ENCODE measurements around the gene RPS5. TPM values are rescaled to one million over a fixed set of nuclear protein-coding genes. Genes with fewer than 3 reads are reported as not detected.
"Not testable (repeated sequence)": the region's sequence is repeated elsewhere in the genome, so short reads cannot be mapped to it uniquely, and the experiment has no call there.

The RPS5 gene
- total RNA-seq, 1 experiment from 2014 or later = 1,436 TPM

DNA sequence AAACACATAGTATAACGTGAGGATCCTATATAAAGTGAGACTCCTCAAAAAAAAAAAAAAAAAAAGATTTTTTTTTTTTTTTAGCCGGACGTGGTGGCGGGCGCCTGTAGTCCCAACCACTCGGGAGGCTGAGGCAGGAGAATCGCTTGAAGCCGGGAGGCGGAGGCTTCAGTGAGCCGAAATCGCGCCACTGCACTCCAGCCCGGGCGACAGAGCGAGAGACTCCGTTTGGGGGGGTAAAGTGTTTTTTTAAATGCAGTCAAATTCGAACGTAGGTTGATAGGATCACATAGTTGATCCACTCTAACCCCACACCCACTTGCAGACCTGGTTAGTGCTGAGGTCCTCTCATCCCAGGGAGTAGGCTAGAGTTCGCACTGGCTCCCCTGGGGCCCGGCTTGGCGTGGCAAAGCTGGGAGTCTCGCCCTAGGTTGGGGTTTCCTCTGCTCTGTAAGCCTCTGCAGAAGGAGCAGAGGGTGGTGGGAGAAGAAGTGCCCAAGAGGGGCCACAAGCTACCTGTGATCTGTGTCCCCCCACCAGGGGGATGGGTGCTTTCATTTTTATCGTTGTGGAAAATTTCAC, 14.9 kb downstream of the RPS5 start:
- TF ChIP-seq CTCF (IDR thresholded peaks at IDR 0.05; ENCODE audit: insufficient read depth in 1 of 2, low read depth in 1 of 2, low read length in 1 of 2, severe bottlenecking in 1 of 2, unreplicated experiment in 1 of 2) = no peak
- no peak for DNase-seq
- H3K9me3 Mint-ChIP-seq (ENCODE audit: unreplicated experiment) = no peaks in the 10 kb centered on the region
- no peaks in the 10 kb centered on the region for H3K36me3 ChIP-seq (ENCODE audit: control insufficient read depth, insufficient read depth, low read length)
- intact Hi-C loops (cut with micrococcal nuclease; ENCODE audit: unreplicated experiment) = loop anchor here (2.0 kb wide), 2 partner anchors 39 to 73 kb away; partner anchors contain the start of gene ZNF497
- H3K4me3 Mint-ChIP-seq (ENCODE audit: unreplicated experiment) = peak overlapping the region; percentile 99
- H3K4me1 ChIP-seq = peaks cover 12% of the 10 kb centered on the region
- H3K9me3 ChIP-seq = no peaks in the 10 kb centered on the region
- H3K27ac Mint-ChIP-seq (ENCODE audit: unreplicated experiment) = peak overlapping the region; percentile 99
- no peaks in the 10 kb centered on the region for H3K27me3 ChIP-seq (replicated peaks; ENCODE audit: control insufficient read depth, insufficient read depth, low read length)
- peaks cover 26% of the 10 kb centered on the region for H3K36me3 Mint-ChIP-seq (ENCODE audit: insufficient read depth, unreplicated experiment)
- H3K4me1 Mint-ChIP-seq (ENCODE audit: low read depth, unreplicated experiment) = peaks cover 16% of the 10 kb centered on the region
- BruUV-seq (replicated peaks) = TSS peak; percentile 48
- CTCF ChIA-PET = no interaction called here
- no peaks in the 10 kb centered on the region for H3K27me3 Mint-ChIP-seq (ENCODE audit: insufficient read depth, unreplicated experiment)
- peak overlapping the region; percentile 93 for H3K4me3 ChIP-seq (ENCODE audit: low read depth, low read length)
- POLR2A ChIA-PET = no interaction called here

DNA sequence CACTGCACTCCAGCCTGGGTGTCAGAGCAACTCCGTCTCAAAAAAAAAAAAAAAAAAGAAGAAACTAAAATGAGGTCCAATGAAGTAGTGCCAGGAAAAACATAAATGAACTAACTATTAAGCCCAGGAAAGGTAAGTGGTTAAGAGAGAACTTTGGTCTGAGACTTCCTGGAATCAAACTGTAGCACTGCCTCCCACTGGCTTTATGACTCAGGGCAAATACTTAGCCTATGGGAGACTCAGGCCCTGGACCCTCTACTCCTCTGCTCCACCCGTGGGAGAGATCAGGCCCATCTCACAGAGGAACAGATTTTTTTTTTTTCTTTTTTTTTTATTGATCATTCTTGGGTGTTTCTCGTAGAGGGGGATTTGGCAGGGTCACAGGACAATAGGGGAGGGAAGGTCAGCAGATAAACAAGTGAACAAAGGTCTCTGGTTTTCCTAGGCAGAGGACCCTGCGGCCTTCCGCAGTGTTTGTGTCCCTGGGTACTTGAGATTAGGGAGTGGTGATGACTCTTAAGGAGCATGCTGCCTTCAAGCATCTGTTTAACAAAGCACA, 16.9 kb downstream of the RPS5 start:
- CTCF ChIA-PET; intact Hi-C loops (cut with micrococcal nuclease; ENCODE audit: unreplicated experiment); DNase-seq: not testable (repeated sequence)

DNA sequence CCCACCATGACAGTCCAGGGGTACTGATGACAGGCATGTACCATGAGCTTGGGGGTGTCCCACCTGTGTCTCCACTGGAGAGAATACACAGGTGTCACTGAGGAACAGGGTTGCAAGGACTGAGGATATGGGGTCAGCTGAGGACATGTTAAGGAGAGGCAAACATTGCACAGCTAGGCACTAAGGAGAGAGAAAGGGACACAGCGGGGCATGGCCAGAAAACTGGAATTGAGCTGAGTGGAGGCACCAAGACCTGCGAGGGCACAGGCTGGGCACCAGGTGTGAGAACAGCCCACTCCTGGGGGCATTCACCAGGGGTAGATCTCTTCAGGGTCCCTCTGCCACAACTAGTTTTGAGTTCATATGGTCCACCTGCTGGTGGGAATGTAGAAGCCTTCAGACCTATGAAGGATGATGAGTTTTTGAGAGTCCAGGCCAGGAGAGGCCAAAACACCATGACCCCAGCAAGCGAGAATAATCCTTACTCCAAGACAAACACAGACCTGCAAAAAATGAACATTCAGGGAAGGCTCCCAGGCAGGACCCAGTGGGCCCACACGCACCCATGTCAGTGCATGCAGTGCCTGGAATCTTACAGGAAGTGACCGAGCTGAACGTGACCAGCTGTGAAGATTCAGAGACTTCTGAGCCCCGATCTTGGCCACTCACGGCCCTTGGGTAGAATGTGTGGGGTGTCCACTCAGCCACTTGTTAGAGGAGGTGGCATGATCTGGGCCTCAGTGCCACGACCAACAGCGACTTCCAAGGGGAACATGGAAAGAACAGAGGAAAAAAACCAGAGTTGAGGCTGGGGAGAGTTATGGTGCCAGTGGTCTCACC, 20.0 kb downstream of the RPS5 start:
- Mint-ChIP-seq H3K4me3 (ENCODE audit: unreplicated experiment) (peak overlapping the region; percentile 95), H3K27ac (ENCODE audit: unreplicated experiment) (peak overlapping the region; percentile 87), H3K4me1 (ENCODE audit: low read depth, unreplicated experiment) (peaks cover 22% of the 10 kb centered on the region), H3K36me3 (ENCODE audit: insufficient read depth, unreplicated experiment) (peaks cover 17% of the 10 kb centered on the region), H3K9me3 (ENCODE audit: unreplicated experiment) (no peaks in the 10 kb centered on the region), H3K27me3 (ENCODE audit: insufficient read depth, unreplicated experiment) (no peaks in the 10 kb centered on the region)
- peak in 1 of 2 experiments; percentile 36 for DNase-seq
- Histone ChIP-seq H3K4me1 (peaks cover 16% of the 10 kb centered on the region), H3K27me3 (replicated peaks; ENCODE audit: control insufficient read depth, insufficient read depth, low read length) (no peaks in the 10 kb centered on the region), H3K4me3 (ENCODE audit: low read depth, low read length) (peak overlapping the region; percentile 73), H3K9me3 (no peaks in the 10 kb centered on the region), H3K36me3 (ENCODE audit: control insufficient read depth, insufficient read depth, low read length) (no peaks in the 10 kb centered on the region; the same call in 1 of the 2 replicates)
- CTCF ChIA-PET = interaction anchor here (0.6 kb wide), 1 partner anchor 44 kb away, joined by 4 read pairs; the partner anchor contains the start of gene ZNF497
- POLR2A ChIA-PET = no interaction called here
- BruUV-seq (replicated peaks) = no TSS peak
- peak; percentile 34 to 54 for TF ChIP-seq CTCF (IDR thresholded peaks at IDR 0.05; ENCODE audit: insufficient read depth in 1 of 2, low read depth in 1 of 2, low read length in 1 of 2, severe bottlenecking in 1 of 2, unreplicated experiment in 1 of 2)
- intact Hi-C loops (cut with micrococcal nuclease; ENCODE audit: unreplicated experiment) = no loop called here

More for the DNA sequence above, 16.9 kb downstream of the RPS5 start:
- POLR2A ChIA-PET; BruUV-seq (replicated peaks); H3K27ac Mint-ChIP-seq (ENCODE audit: unreplicated experiment); H3K36me3 ChIP-seq (ENCODE audit: control insufficient read depth, insufficient read depth, low read length); H3K4me3 Mint-ChIP-seq (ENCODE audit: unreplicated experiment); H3K27me3 ChIP-seq (replicated peaks; ENCODE audit: control insufficient read depth, insufficient read depth, low read length); H3K9me3 Mint-ChIP-seq (ENCODE audit: unreplicated experiment); H3K4me3 ChIP-seq (ENCODE audit: low read depth, low read length); H3K9me3 ChIP-seq; H3K27me3 Mint-ChIP-seq (ENCODE audit: insufficient read depth, unreplicated experiment): not testable (repeated sequence)
- Mint-ChIP-seq H3K4me1 (ENCODE audit: low read depth, unreplicated experiment) (peaks cover 27% of the 10 kb centered on the region), H3K36me3 (ENCODE audit: insufficient read depth, unreplicated experiment) (peaks cover 36% of the 10 kb centered on the region)
- H3K4me1 ChIP-seq = peaks cover 17% of the 10 kb centered on the region

Measured in Caco-2 (cell line).